Measurements from ENCODE around the gene FRYL.

DNA sequence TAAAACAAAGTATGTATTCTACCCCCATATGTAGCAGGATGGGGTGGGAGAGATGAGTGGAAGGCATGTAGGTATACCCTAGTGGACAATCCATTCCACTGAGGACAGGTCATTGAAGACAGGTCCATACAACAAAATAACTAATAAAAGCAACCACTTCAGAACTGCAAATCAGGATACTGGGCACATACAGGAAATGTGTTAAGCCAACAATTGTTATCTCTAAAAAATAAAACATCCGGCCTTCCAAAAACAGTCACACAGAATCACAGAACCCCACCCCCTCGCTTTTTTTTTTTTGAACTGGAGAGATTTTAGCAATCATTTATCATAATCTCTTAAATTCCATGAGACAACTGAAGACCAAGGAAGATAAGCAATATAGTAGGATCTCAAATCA is 112.9 kb downstream of the FRYL start:
- TF ChIP-seq POLR2A (IDR thresholded peaks at IDR 0.05) = no peak
- TF ChIP-seq, protein P1, sequence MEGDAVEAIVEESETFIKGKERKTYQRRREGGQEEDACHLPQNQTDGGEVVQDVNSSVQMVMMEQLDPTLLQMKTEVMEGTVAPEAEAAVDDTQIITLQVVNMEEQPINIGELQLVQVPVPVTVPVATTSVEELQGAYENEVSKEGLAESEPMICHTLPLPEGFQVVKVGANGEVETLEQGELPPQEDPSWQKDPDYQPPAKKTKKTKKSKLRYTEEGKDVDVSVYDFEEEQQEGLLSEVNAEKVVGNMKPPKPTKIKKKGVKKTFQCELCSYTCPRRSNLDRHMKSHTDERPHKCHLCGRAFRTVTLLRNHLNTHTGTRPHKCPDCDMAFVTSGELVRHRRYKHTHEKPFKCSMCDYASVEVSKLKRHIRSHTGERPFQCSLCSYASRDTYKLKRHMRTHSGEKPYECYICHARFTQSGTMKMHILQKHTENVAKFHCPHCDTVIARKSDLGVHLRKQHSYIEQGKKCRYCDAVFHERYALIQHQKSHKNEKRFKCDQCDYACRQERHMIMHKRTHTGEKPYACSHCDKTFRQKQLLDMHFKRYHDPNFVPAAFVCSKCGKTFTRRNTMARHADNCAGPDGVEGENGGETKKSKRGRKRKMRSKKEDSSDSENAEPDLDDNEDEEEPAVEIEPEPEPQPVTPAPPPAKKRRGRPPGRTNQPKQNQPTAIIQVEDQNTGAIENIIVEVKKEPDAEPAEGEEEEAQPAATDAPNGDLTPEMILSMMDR (IDR thresholded peaks at IDR 0.05) = no peak

Measured in uterus (tissue), 2 donors.